ENCODE data around the gene ISL2.

Gene ISL2

DNA sequence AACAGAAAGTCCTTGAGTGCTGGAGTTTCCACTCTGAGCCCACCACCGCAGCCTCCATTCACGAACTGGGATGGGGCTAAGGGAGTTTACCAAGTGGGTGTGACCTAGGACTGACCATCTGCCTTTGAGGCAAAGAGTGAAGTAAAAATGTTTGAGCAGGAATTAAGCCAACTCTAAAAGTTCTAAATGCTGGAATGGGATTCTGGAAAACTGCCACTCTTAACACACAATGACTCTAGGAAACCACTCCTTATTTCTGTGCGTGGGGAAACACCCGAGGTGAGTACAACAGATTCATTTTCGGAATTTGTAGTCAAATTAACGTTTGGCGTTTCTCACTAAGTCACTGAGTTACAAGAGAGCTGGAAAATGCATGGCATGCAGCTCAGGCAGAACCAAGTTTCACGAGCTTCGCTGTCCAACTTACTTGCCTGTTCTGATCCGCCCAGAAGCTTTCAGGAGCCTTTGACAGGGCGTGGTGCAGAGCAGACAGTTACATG is 31.6 kb downstream of the ISL2 start:
- no peak for DNase-seq (ENCODE audit: low read depth in 2 of 3, low spot score in 2 of 3)

DNA sequence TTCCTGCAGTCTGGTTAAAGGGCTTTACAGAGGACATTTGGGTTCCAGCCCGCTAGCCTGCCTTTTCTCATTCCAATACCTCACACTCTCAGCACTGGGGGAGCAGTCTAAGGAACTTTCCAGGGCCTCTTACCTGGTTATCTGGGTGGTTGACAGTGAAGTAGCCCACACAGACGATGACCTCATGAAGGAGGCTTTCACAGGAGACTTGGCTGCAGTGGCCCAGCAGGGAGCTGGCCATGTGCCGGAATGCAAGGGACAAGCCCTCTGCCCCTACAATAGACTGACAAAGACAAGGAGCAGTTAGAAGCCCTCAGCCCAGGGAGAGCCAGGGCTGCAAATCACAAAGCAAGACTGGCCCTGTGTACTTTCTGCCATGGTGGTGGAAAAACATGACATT is 39.5 kb downstream of the ISL2 start:
- no peak for DNase-seq (ENCODE audit: low read depth in 2 of 3, low spot score in 2 of 3)

- DNase-seq (ENCODE audit: low read depth in 2 of 3, low spot score in 2 of 3) = no peak
Observed at GRCh38 chr15:76376816-76377215, 40.2 kb downstream of the ISL2 start.

- no peak for DNase-seq (ENCODE audit: low read depth in 2 of 3, low spot score in 2 of 3)
Observed at GRCh38 chr15:76377217-76377616, 40.6 kb downstream of the ISL2 start.

DNA sequence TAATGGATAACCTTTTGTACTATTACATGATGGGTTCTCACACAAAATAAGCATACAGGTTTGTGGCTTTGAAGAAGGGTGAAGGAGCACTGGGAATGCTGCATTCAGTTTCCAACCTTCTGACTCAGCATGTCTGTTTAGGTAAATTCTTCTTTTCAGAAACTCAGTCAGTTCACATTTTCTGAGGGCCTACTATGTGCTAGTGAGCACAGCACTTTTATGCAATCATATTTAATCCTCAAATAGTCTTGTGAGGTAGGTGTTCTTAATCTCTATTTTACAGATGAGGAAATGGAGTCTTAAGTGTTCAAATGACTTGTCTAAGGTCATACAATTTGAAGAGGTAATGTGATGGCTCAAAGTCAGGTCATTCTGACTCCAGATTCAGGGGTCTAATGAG is 41.2 kb downstream of the ISL2 start:
- DNase-seq (ENCODE audit: low read depth in 2 of 3, low spot score in 2 of 3) = no peak

DNA sequence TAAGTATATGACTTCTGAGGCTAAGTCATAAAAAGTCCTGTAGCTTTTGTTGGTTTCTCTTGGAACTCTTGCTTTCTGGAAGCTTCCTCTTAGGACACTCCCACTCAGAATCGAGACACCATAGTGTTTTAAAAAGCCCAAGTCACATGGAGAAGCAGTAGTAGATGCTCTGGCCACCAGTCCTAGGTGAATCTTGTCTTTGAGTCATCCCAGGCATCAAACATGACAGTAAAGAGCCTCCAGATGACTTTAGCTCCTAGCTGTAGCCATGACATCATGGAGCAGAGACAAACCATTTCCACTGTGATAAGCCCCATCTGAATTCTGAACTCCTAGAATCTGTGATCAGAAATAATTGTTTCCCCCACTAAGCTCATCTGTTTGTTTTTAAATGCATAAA is 42.1 kb downstream of the ISL2 start:
- DNase-seq (ENCODE audit: low read depth in 2 of 3, low spot score in 2 of 3) = no peak

GRCh38 chr15:76380249-76380648 is 43.7 kb downstream of the ISL2 start:
- DNase-seq (ENCODE audit: low read depth in 2 of 3, low spot score in 2 of 3) = no peak

DNA sequence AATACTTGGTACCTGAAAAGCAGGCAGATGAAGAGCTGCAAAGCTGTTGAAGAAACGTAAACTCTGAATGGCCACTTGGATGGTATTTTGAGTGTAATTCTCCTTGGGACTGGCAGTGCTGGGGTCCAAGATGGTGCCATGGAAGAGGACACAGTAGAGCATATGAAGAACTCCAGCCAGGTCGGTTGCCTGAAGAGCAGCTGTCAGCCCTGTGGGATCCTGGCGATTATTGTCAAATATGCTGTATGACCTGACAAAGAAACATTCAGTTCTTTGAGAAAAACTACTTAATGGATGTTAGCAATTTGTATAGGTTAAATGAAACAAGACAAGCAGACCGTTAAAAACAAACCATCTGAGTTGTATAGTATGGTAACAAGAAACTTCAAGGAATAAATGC is 44.8 kb downstream of the ISL2 start:
- DNase-seq (ENCODE audit: low read depth in 2 of 3, low spot score in 2 of 3) = no peak

DNA sequence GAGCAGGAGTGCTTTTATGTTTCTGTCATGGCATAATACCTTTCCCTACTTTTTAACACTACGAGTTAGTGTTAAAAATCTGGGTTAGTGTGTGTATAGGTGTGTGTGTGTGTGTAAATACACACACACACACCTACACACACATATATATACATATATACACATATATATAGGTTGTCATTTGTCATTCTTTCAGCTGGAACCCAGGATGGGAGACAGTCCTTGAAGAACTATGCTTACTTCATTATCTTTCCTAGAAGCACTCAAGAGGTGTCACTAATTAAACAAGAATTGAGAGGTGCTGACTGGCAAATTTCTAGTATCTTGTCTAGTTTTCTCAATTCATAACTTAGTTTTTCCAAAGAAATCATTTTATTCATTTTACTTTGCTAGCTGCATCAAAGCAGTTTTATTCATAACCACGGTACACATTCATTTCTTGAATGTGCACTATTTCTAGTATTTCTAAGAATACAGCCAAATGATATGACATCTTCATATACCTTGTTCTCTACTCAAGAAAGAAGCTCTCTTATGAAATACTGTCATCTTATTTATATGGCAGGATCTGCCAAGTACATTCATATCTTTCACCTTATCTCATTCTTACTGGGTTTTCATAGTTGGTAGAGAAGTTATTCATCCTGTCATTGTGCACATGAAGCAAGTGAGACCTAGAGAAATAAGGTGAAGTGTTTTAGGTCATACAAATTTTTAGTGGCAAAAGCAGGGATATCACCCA is 46.6 kb downstream of the ISL2 start:
- DNase-seq (ENCODE audit: low read depth in 2 of 3, low spot score in 2 of 3) = no peak

DNA sequence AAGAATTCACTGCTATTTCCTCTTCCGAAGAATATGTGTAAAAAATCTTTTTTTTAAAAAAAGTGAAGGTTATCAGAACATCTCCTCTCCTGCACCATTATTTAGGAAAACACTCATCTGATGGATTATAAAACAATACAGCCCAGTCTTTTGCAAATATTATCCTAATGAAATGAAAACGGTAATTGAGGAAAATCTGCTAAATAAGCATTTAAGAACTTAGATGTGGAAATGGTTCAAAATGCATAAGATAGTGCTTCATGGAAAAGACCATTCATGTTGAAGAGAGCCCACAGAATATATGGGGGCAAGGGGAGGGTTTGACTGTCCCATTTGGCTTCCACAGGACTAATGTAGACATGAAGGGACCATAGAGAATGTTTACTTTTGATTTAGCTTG is 47.8 kb downstream of the ISL2 start:
- no peak for DNase-seq (ENCODE audit: low read depth in 2 of 3, low spot score in 2 of 3)

DNA sequence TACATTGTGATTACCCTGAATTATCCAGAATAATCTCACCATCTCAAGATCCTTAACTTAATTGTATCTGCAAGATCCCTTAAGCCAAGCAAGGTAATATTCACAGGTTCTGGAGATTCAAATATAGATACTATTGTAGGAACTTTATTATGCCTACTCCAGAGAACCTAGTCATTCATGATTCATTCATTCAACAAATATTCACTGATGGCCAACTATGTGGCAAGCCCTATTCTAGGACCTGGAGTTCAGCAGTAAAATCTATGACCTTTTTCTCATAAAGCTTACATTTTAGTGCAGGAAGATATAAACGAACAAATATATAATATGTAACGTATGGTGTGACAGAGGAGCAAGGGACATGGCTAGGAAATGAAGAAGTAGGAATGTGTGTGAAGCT is 49.6 kb downstream of the ISL2 start:
- DNase-seq (ENCODE audit: low read depth in 2 of 3, low spot score in 2 of 3) = no peak

DNA sequence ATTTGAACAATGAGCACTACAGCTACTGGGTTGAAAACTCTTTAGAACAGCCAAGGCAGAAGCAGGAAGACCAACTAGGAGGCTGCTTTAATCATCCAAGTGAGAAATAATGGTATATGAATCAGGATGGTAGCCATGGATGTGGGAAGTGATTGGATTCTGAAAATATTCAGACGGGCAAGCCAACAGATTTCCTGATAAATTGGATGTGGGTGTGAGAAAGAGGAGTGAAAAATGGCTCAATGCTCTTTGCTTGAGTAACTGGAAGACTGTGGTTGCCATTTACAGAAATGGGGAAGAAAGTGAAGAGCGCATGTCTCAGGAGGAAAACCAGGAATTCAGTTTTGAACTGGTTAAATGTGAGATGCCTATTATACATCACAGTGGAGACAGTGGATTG is 50.4 kb downstream of the ISL2 start:
- DNase-seq (ENCODE audit: low read depth in 2 of 3, low spot score in 2 of 3) = no peak

DNA sequence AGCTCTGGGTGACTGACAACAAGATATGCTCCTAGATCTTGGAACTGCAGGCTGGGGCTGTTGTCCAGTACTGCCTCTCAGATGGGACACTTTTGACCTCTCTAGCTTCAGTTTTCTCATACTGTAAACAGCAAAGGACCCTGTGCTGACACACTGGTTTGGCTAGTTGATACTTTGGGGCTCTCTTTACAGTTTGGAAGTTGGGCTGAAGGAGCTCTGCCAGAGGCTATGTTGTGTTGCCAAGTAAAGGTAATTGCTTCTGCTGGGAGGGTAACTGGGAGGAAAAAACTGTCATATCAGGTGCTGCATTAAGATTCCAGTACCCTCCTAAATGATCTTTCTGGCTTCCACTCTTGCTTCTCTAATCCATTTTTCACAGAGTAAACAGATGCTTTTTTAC is 54.0 kb downstream of the ISL2 start:
- no peak for DNase-seq (ENCODE audit: low read depth in 2 of 3, low spot score in 2 of 3)

GRCh38 chr15:76391309-76391708 is 54.7 kb downstream of the ISL2 start:
- no peak for DNase-seq (ENCODE audit: low read depth in 2 of 3, low spot score in 2 of 3)

GRCh38 chr15:76391847-76392246 is 55.3 kb downstream of the ISL2 start:
- DNase-seq (ENCODE audit: low read depth in 2 of 3, low spot score in 2 of 3) = no peak

Measured in activated CD8-positive, alpha-beta memory T cell treated with anti-CD3 and anti-CD28 coated beads for 48 hours (primary cell).